NT2/D1 (cell line): ENCODE results near the gene SLC35F3.

Experiments used
- SUZ12 ChIP-seq: IDR thresholded peaks from 2 replicates; pipeline ENCODE4 v1.6.1; 2011; ENCODE audit not compliant: insufficient read length, insufficient read depth; ENCODE audit errors: extremely low read depth
- YY1 ChIP-seq: IDR thresholded peaks from 2 replicates; pipeline ENCODE4 v1.6.1; 2011; ENCODE audit not compliant: insufficient read length, insufficient read depth

GRCh38 chr1:233904633-233905415 lies at the start of gene SLC35F3:
- TF ChIP-seq SUZ12: no peak
- TF ChIP-seq YY1: no peak
